GM12873 (cell line): ENCODE data around the gene ANKS1B.

Experiments used
- CTCF ChIP-seq: IDR thresholded peaks from 2 replicates; pipeline ENCODE4 v1.5.1; 2012; ENCODE audit warnings: low read depth, mild to moderate bottlenecking, moderate library complexity, low read length, control low read depth; ENCODE audit not compliant: insufficient read depth; ENCODE audit errors: missing control alignments

The ANKS1B gene

GRCh38 chr12:99978152-99978551 lies 6.6 kb downstream of the ANKS1B start:
- TF ChIP-seq CTCF, result no peak

GRCh38 chr12:99977550-99977949 lies 7.2 kb downstream of the ANKS1B start:
- no peak for TF ChIP-seq CTCF

- TF ChIP-seq CTCF, result no peak
Measured at GRCh38 chr12:99976762-99977161, 8.0 kb downstream of the ANKS1B start.

GRCh38 chr12:99975321-99975720 lies 9.4 kb downstream of the ANKS1B start:
- no peak for TF ChIP-seq CTCF

GRCh38 chr12:99974146-99974545 lies 10.6 kb downstream of the ANKS1B start:
- TF ChIP-seq CTCF, result no peak

GRCh38 chr12:99966429-99966828 lies 18.3 kb downstream of the ANKS1B start:
- no peak for TF ChIP-seq CTCF

GRCh38 chr12:99960311-99960710 lies 24.4 kb downstream of the ANKS1B start:
- TF ChIP-seq CTCF, result no peak
